HepG2 (cell line): Measurements from ENCODE around the gene DNAJC8. TPM values are rescaled to one million over a fixed set of nuclear protein-coding genes. Genes with fewer than 3 reads are reported as not detected.
A peak's percentile ranks its signal among the peaks of the same experiment; 100 is the strongest.

Experiments
- ELF3 ChIP-seq: IDR thresholded peaks from 2 replicates; pipeline ENCODE4 v1.6.1; 2016; ENCODE audit warnings: missing genetic modification reagents, missing compliant biosample characterization
- ETV5 ChIP-seq: IDR thresholded peaks from 2 replicates; pipeline ENCODE4 v1.6.1; 2018; ENCODE audit warnings: missing biosample characterization, missing genetic modification reagents, inconsistent platforms, borderline replicate concordance
- FOXP4 ChIP-seq: sonication (generic); formaldehyde crosslinking; IDR thresholded peaks from 2 replicates; pipeline ENCODE4 v1.4.0; 2020; ENCODE audit warnings: missing genetic modification reagents
- LCORL ChIP-seq, 2 experiments: fragments of 450-650 bp in 1 of 2; sonication (generic) in 1 of 2; formaldehyde crosslinking in 1 of 2; IDR thresholded peaks; 2 replicates each; pipeline versions ENCODE4 v1.5.0 to v1.6.1; 2017 to 2020; ENCODE audit warnings: antibody characterized with exemption in 1 of 2, missing genetic modification reagents in 1 of 2
- MEF2D ChIP-seq: sonication (generic); formaldehyde crosslinking; IDR thresholded peaks from 2 replicates; pipeline ENCODE4 v1.5.1; 2020; ENCODE audit warnings: mild to moderate bottlenecking, missing genetic modification reagents
- MXI1 ChIP-seq: IDR thresholded peaks from 3 replicates; pipeline ENCODE4 v1.6.1; 2012; ENCODE audit warnings: low read depth, low read length, inconsistent platforms, borderline replicate concordance
- NBN ChIP-seq: fragments of 450-650 bp; conservative IDR thresholded peaks from 2 replicates; pipeline ENCODE4 v1.6.1; 2017
- RAD21 ChIP-seq: fragments of 450-650 bp; formaldehyde crosslinking; IDR thresholded peaks from 2 replicates; pipeline ENCODE4 v1.5.0; 2020; ENCODE audit warnings: mild to moderate bottlenecking
- SIN3B ChIP-seq: fragments of 150-350 bp; IDR thresholded peaks from 2 replicates; pipeline ENCODE4 v1.6.1; 2014; ENCODE audit warnings: low read length
- SMC3 ChIP-seq: IDR thresholded peaks from 2 replicates; pipeline ENCODE4 v1.6.1; 2011; ENCODE audit warnings: low read length, improper control_type of control experiment
- SP4 ChIP-seq: sonication (generic); formaldehyde crosslinking; IDR thresholded peaks from 2 replicates; pipeline ENCODE4 v1.8.1; 2023; ENCODE audit warnings: mild to moderate bottlenecking, missing genetic modification reagents
- SPEN ChIP-seq: sonication (generic); formaldehyde crosslinking; IDR thresholded peaks from 2 replicates; pipeline ENCODE4 v1.5.1; 2020; ENCODE audit warnings: low read depth, mild to moderate bottlenecking, missing genetic modification reagents
- STAG1 ChIP-seq: sonication (generic); formaldehyde crosslinking; IDR thresholded peaks from 2 replicates; pipeline ENCODE4 v1.4.0; 2020; ENCODE audit warnings: missing genetic modification reagents
- THAP11 ChIP-seq: IDR thresholded peaks from 2 replicates; pipeline ENCODE4 v1.6.1; 2016; ENCODE audit warnings: missing biosample characterization, missing genetic modification reagents
- ZBED4 ChIP-seq: sonication (generic); formaldehyde crosslinking; IDR thresholded peaks from 2 replicates; pipeline ENCODE4 v1.4.0; 2020; ENCODE audit warnings: missing genetic modification reagents, borderline replicate concordance
- ZMYM3 ChIP-seq: sonication (generic); formaldehyde crosslinking; IDR thresholded peaks from 2 replicates; pipeline ENCODE4 v1.5.1; 2020; ENCODE audit warnings: mild to moderate bottlenecking, missing genetic modification reagents
- ZNF337 ChIP-seq: sonication (generic); formaldehyde crosslinking; IDR thresholded peaks from 2 replicates; pipeline ENCODE4 v1.5.1; 2020; ENCODE audit warnings: missing genetic modification reagents, low read depth, mild to moderate bottlenecking, borderline replicate concordance
- ZNF350 ChIP-seq: sonication (generic); formaldehyde crosslinking; IDR thresholded peaks from 2 replicates; pipeline ENCODE4 v1.4.0; 2020; ENCODE audit warnings: mild to moderate bottlenecking, low read depth, missing genetic modification reagents, borderline replicate concordance
- ZNF547 ChIP-seq: sonication (generic); formaldehyde crosslinking; IDR thresholded peaks from 2 replicates; pipeline ENCODE4 v1.5.1; 2020; ENCODE audit warnings: mild to moderate bottlenecking, missing genetic modification reagents
- ZNF761 ChIP-seq: sonication (generic); formaldehyde crosslinking; conservative IDR thresholded peaks from 2 replicates; pipeline ENCODE4 v1.4.0; 2020; ENCODE audit warnings: mild to moderate bottlenecking, missing genetic modification reagents
- ZSCAN21 ChIP-seq: sonication (generic); formaldehyde crosslinking; IDR thresholded peaks from 2 replicates; pipeline ENCODE4 v1.8.0; 2022; ENCODE audit warnings: mild to moderate bottlenecking, missing genetic modification reagents, moderate library complexity, borderline replicate concordance
- ZSCAN9 ChIP-seq: IDR thresholded peaks from 2 replicates; pipeline ENCODE4 v1.6.1; 2016; ENCODE audit warnings: borderline replicate concordance
- polyA plus RNA-seq, 8 experiments: library from polyadenylated mRNA; depleted of rRNA in 3 of 8; stranded (reverse) in 7 of 8; unstranded in 1 of 8; fragments of >200 nt; fragmentation: Illumina TruSeq in 4 of 8; extraction: Trizol in 4 of 8; gene quantifications; 2 replicates each; pipeline versions ENCODE4 v1.2.1 to v1.2.3, GENCODE V29; 2011 to 2016; ENCODE audit warnings: low read depth in 4 of 8, missing spikeins in 1 of 8, mixed read lengths in 1 of 8; ENCODE audit not compliant: insufficient read depth in 1 of 8
- total RNA-seq, 5 experiments: library from RNA; depleted of rRNA; stranded (reverse); fragments of >200 nt; fragmentation: Illumina TruSeq; extraction: Trizol; gene quantifications; 2 replicates each; pipeline ENCODE4 v1.2.3, GENCODE V29; 2016; ENCODE audit warnings: low read depth in 1 of 5
- TF ChIP-seq, protein P1 (sequence below): sonication (generic); formaldehyde crosslinking; IDR thresholded peaks from 2 replicates; pipeline ENCODE4 v1.4.0; 2020; ENCODE audit warnings: mild to moderate bottlenecking, missing genetic modification reagents

Gene DNAJC8
- total and polyA plus RNA-seq, 2 of the 13 experiments (the other 11 are each of a cell fraction or from before 2014, with no cell fraction given) = 54.5 to 126 TPM

DNA sequence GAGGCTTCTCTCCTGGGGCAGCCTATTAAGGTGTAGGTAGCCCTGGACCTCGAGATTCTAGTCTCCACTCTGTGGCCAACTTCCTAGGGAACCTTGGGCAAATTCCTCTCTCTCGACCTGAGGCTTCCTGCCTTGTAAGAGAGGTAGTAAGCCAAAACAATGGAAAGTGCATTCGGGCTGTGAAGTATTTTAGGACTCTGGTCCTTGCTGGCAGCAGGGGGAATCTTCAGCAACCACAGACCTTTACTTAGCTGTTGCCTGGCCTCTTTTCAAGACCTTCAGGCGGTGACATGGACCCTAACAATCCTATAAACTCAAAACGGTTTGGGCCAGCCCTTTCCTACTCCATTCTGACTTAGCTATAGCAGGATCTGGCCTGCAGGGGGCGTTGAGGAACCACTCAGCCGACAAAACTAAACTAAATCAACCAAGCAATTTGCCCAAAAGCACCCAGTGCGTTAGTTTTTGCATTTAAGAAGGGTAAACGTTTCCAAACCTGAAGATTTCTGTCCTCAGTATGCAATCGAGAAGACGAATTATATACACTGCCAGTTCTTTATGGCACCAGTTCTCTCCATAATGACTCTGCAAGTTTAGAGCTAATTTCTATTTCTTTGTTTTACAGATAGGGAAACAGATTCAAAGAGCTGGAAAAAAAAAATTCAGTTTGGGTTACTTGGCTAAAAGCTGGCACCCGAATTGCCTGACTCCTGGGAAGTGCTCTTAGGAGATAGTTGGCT, 15.6 kb upstream of the DNAJC8 start (continued):
- peak; percentile 27; the same call in 1 of the 2 replicates for TF ChIP-seq ZNF350 (CRISPR knock-in tag)
- TF ChIP-seq ZNF337 (CRISPR knock-in tag) = peak; percentile 26; the same call in 1 of the 2 replicates
- no peak for TF ChIP-seq SP4 (CRISPR knock-in tag)
- peak; percentile 50; the same call in 1 of the 2 replicates for TF ChIP-seq ZBED4
- 0 out of 3 replicates have a peak, but pooled peaks have one; percentile 9 for TF ChIP-seq MXI1
- TF ChIP-seq STAG1 (CRISPR knock-in tag) = peak; percentile 91
- no peak for TF ChIP-seq NBN
- 0 out of 2 replicates have a peak, but pooled peaks have one; percentile 42 for TF ChIP-seq MEF2D (CRISPR knock-in tag)
- TF ChIP-seq ZNF547 = 0 out of 2 replicates have a peak, but pooled peaks have one; percentile 39
- TF ChIP-seq THAP11 = peak; percentile 21; the same call in 1 of the 2 replicates
- TF ChIP-seq ZSCAN21 (CRISPR knock-in tag) = peak; percentile 99
- TF ChIP-seq RAD21 (CRISPR knock-in tag) = peak; percentile 83
- 0 out of 2 replicates have a peak, but pooled peaks have one; percentile 36 for TF ChIP-seq SPEN
- TF ChIP-seq, protein P1, sequence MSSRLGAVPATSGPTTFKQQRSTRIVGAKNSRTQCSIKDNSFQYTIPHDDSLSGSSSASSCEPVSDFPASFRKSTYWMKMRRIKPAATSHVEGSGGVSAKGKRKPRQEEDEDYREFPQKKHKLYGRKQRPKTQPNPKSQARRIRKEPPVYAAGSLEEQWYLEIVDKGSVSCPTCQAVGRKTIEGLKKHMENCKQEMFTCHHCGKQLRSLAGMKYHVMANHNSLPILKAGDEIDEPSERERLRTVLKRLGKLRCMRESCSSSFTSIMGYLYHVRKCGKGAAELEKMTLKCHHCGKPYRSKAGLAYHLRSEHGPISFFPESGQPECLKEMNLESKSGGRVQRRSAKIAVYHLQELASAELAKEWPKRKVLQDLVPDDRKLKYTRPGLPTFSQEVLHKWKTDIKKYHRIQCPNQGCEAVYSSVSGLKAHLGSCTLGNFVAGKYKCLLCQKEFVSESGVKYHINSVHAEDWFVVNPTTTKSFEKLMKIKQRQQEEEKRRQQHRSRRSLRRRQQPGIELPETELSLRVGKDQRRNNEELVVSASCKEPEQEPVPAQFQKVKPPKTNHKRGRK (CRISPR knock-in tag) = 0 out of 2 replicates have a peak, but pooled peaks have one; percentile 27
- TF ChIP-seq ETV5 (CRISPR knock-in tag) = 0 out of 2 replicates have a peak, but pooled peaks have one; percentile 6
- TF ChIP-seq FOXP4 (CRISPR knock-in tag) = no peak
- no peak for TF ChIP-seq ZNF761
- 0 out of 2 replicates have a peak, but pooled peaks have one; percentile 41 for TF ChIP-seq SIN3B
- TF ChIP-seq SMC3 = peak; percentile 85
- peak; percentile 35; the same call in 1 of the 2 replicates for TF ChIP-seq ZMYM3 (CRISPR knock-in tag)
- TF ChIP-seq ELF3 (CRISPR knock-in tag) = peak; percentile 46
- no peak for TF ChIP-seq LCORL (IDR thresholded peaks at IDR 0.05)
- TF ChIP-seq LCORL (CRISPR knock-in tag; IDR thresholded peaks at IDR 0.05) = peak; percentile 39; the same call in 1 of the 2 replicates
- TF ChIP-seq ZSCAN9 = peak; percentile 40; the same call in 1 of the 2 replicates
- TF ChIP-seq, all 625 proteins: peak for 37
